Heart left ventricle (tissue), 13 donors: Measurements from ENCODE around the gene NKAIN2.

Experiments used
- CTCF ChIP-seq, 12 donors: fragments of 200-600 bp; sonication (generic) in 4 of 12; IDR thresholded peaks; one replicate each; pipeline versions ENCODE4 v1.5.0 to v1.8.0; 2018 to 2022; ENCODE audit warnings: antibody characterized with exemption in 12 of 12, mild to moderate bottlenecking in 5 of 12
- POLR2A ChIP-seq, 2 donors: fragments of 450-650 bp; IDR thresholded peaks; one replicate each; pipeline ENCODE4 v1.6.1; 2017; ENCODE audit warnings: antibody characterized with exemption in 2 of 2, mild to moderate bottlenecking in 2 of 2, moderate library complexity in 2 of 2
- donor health status: ischemic (EF 13 %, LVEDD 7.1; RV severe dilation, severe dysfunction).
- donor health status: DM: no; HTN: yes; CAD: no.
- donor health status: DM: no; HTN: no; CAD: no.
- donor health status: ischemic (EF 25% LVEDD 6.9; RV normal size, moderate dysfunction).
- donor health status: ischemic (EF 25% LVEDD 5.7; RV mildly dilated, moderate dysfunction).
- donor health status: ischemic (EF 35%, LVEDD 5.7; RV mildly dilated, moderate dysfunction).
- donor health status: nonischemic (EF 11% LVEDD 7.7; RV severe dilation, severe dysfunction).
- donor health status: DM: yes; HTN: yes; CAD: no.
- donor health status: PGD.
- donor health status: ischemic (EF 29% LVEDD 5.4; RV normal size, mild dysfunction).
- donor health status: nonischemic (EF 23%, LVEDD 6.1; RV moderate dilation, normal function).

DNA sequence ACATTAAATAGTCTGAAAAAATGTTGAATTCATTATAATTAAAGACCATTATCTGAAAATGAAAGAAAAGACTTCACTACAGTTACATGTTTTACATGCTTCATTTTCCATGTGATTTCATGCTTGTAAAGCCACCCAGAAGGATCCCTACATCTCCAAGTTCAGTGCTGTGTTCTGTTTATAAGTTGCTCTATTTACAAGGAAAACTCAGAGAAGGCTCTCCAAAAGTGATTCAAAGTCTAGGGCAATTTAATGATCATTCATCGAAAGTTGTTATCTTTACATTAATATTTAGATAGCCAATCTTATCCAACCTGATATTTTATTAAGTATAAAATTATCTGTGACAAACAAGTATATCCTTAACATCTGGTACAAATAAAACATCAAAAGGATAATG, 663.7 kb downstream of the NKAIN2 start:
- no peak for TF ChIP-seq CTCF (IDR thresholded peaks at IDR 0.05)
- no peak for TF ChIP-seq POLR2A (IDR thresholded peaks at IDR 0.05)
